ENCODE measurements around the gene ACOT4. TPM values are rescaled to one million over a fixed set of nuclear protein-coding genes. Genes with fewer than 3 reads are reported as not detected.

Gene ACOT4
- total RNA-seq, 1 donor from 2014 or later, result 0.60 TPM

DNA sequence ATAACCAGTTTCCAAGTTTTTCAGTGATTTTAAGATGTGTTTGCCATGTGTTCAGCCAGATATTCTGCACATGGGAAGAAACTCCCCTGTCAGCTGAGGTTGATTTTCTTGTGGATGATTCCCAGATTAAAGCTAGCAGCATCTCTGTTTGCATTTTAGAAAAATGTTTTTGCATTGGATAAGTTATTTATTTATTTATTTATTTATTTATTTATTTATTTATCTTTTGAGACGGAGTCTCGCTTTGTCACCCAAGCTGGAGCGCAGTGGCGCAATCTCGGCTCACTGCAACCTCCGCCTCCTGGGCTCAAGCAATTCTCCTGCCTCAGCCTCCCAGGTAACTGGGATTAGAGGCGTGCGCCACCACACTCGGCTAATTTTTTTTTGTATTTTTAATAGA, 2.8 kb downstream of the ACOT4 start:
- H3K27ac Mint-ChIP-seq, result no peak overlapping the region
- POLR2A ChIA-PET, result no interaction called here
- no peaks in the 10 kb centered on the region for H3K27me3 Mint-ChIP-seq
- H3K36me3 Mint-ChIP-seq (ENCODE audit: low read depth), result no peaks in the 10 kb centered on the region
- no peak for ATAC-seq (ENCODE audit: low read depth)
- no peak for DNase-seq
- CTCF ChIA-PET, result no interaction called here
- peaks cover 6% of the 10 kb centered on the region for H3K4me1 Mint-ChIP-seq
- no peaks in the 10 kb centered on the region for H3K9me3 Mint-ChIP-seq
- intact Hi-C loops (cut with micrococcal nuclease), result no loop called here
- TF ChIP-seq, protein P1, sequence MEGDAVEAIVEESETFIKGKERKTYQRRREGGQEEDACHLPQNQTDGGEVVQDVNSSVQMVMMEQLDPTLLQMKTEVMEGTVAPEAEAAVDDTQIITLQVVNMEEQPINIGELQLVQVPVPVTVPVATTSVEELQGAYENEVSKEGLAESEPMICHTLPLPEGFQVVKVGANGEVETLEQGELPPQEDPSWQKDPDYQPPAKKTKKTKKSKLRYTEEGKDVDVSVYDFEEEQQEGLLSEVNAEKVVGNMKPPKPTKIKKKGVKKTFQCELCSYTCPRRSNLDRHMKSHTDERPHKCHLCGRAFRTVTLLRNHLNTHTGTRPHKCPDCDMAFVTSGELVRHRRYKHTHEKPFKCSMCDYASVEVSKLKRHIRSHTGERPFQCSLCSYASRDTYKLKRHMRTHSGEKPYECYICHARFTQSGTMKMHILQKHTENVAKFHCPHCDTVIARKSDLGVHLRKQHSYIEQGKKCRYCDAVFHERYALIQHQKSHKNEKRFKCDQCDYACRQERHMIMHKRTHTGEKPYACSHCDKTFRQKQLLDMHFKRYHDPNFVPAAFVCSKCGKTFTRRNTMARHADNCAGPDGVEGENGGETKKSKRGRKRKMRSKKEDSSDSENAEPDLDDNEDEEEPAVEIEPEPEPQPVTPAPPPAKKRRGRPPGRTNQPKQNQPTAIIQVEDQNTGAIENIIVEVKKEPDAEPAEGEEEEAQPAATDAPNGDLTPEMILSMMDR (IDR thresholded peaks at IDR 0.05), result no peak
- H3K4me3 Mint-ChIP-seq, result no peak overlapping the region

DNA sequence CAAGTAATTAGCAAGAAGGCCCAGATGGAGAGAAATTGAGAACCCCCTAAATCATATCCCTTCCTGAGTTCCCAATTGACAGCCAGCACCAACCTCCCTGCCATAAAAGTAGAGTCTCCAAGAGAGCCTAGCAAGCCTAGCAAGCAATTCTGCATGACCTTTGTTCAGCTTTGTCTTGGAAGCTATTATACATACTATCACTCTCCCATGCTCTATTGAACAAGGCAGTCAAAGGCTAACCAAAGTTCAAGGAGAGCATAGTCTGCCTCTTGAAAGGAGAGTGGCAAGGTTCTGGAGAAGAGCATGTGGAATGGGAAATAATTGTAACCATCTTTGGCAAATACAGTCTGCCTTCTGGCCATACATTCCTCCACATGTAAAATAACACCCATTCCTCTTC, 7.8 kb downstream of the ACOT4 start:
- Mint-ChIP-seq H3K9me3 (no peaks in the 10 kb centered on the region), H3K36me3 (ENCODE audit: low read depth) (no peaks in the 10 kb centered on the region), H3K4me1 (no peaks in the 10 kb centered on the region), H3K4me3 (no peak overlapping the region), H3K27ac (no peak overlapping the region), H3K27me3 (peaks cover 3% of the 10 kb centered on the region)
- ChIA-PET POLR2A (no interaction called here), CTCF (no interaction called here)
- intact Hi-C loops (cut with micrococcal nuclease), result no loop called here
- DNase-seq (no peak), ATAC-seq (ENCODE audit: low read depth) (no peak)
- TF ChIP-seq, protein P1 (IDR thresholded peaks at IDR 0.05), result no peak

DNA sequence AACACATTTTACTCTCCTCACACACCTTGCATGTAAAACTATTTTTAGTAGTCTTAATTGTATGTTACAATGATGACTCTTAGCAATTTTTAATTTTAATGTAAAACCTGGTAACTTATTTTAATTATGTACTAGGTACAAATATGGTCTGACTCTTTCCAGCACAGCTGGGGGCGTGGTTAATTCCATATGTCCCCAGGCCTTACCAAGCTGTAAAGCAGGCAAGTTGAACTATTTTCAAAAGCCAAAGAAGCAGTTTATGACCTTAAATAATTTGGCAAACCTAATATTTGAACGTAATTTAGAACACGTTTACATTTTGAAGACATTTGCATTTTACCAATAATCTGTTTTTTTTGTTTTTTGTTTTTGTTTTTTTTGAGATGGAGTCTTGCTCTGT, 11.3 kb downstream of the ACOT4 start:
- H3K27ac Mint-ChIP-seq, result no peak overlapping the region
- POLR2A ChIA-PET, result no interaction called here
- H3K4me1 Mint-ChIP-seq, result no peaks in the 10 kb centered on the region

DNA sequence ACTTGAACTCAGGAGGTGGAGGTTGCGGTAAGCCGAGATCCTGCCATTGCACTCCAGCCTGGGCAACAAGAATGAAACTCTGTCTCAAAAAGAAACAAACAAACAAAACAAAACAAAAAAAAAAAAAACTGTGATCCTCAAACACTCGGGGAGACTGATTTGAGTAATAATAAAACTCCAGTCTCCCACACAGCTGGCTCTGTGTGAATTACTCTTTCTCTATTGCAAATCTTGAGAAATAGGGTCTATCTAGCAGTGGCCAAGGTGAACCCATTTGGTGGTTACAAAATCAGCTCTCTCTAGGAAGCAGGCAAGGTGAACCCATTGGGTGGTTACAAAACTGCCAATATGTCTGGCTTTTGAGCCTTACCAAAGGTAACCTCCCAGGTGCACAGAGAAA, 14.6 kb downstream of the ACOT4 start:
- TF ChIP-seq, protein P1 (IDR thresholded peaks at IDR 0.05), result no peak
- intact Hi-C loops (cut with micrococcal nuclease), result no loop called here
- no peak for DNase-seq
- POLR2A ChIA-PET, result no interaction called here
- Mint-ChIP-seq H3K9me3 (no peaks in the 10 kb centered on the region), H3K4me3 (no peak overlapping the region), H3K36me3 (ENCODE audit: low read depth) (no peaks in the 10 kb centered on the region), H3K4me1 (no peaks in the 10 kb centered on the region), H3K27me3 (peaks cover 10% of the 10 kb centered on the region), H3K27ac (no peak overlapping the region)
- ATAC-seq (ENCODE audit: low read depth), result no peak
- CTCF ChIA-PET, result no interaction called here

More for the DNA sequence above, 11.3 kb downstream of the ACOT4 start:
- no peak for DNase-seq
- intact Hi-C loops (cut with micrococcal nuclease), result no loop called here
- Mint-ChIP-seq H3K4me3 (no peak overlapping the region), H3K27me3 (peaks cover 10% of the 10 kb centered on the region), H3K9me3 (no peaks in the 10 kb centered on the region), H3K36me3 (ENCODE audit: low read depth) (no peaks in the 10 kb centered on the region)
- TF ChIP-seq, protein P1 (IDR thresholded peaks at IDR 0.05), result no peak
- no peak for ATAC-seq (ENCODE audit: low read depth)
- CTCF ChIA-PET, result no interaction called here

DNA sequence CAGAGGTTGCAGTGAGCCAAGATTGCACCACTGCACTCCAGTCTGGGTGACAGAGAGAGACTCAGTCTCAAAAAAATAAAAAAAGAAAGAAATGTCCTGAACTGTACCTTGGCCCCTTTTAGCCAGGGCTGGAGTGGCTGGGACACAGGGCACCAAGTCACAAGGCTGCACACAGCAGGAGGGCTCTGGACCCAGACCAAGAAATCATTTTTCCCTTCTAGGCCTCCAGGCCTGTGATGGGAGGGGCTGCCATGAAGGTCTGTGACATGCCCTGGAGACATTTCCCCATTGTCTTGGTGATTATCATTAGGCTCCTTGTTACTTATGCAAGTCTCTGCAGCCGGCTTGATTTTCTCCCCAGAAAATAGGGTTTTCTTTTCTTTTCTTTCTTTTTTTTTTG, 15.6 kb downstream of the ACOT4 start:
- no peak overlapping the region for H3K27ac Mint-ChIP-seq
- intact Hi-C loops (cut with micrococcal nuclease), result no loop called here
- no peaks in the 10 kb centered on the region for H3K4me1 Mint-ChIP-seq
- TF ChIP-seq, protein P1 (IDR thresholded peaks at IDR 0.05), result no peak
- POLR2A ChIA-PET, result no interaction called here
- peaks cover 9% of the 10 kb centered on the region for H3K27me3 Mint-ChIP-seq
- DNase-seq, result no peak
- ATAC-seq (ENCODE audit: low read depth), result no peak
- H3K9me3 Mint-ChIP-seq, result no peaks in the 10 kb centered on the region
- no peaks in the 10 kb centered on the region for H3K36me3 Mint-ChIP-seq (ENCODE audit: low read depth)
- CTCF ChIA-PET, result no interaction called here
- no peak overlapping the region for H3K4me3 Mint-ChIP-seq
